HUES6 (cell line): ENCODE measurements around the gene COQ8B.

Experiments used
- H3K27ac ChIP-seq: 2 replicates; pipeline ENCODE4 v1.7.0; 2013; ENCODE audit warnings: low read depth, mild to moderate bottlenecking, low read length, inconsistent platforms
- H3K27me3 ChIP-seq: 2 replicates; pipeline ENCODE4 v1.6.1; 2013; ENCODE audit warnings: low read length; ENCODE audit not compliant: control insufficient read depth, insufficient read depth
- H3K36me3 ChIP-seq: 2 replicates; pipeline ENCODE4 v1.6.1; 2013; ENCODE audit warnings: low read length; ENCODE audit not compliant: control insufficient read depth, insufficient read depth
- H3K4me1 ChIP-seq: 2 replicates; pipeline ENCODE4 v1.6.1; 2013; ENCODE audit warnings: low read length; ENCODE audit not compliant: control insufficient read depth, insufficient read depth
- H3K4me3 ChIP-seq: 2 replicates; pipeline ENCODE4 v1.5.1; 2013; ENCODE audit warnings: low read depth, low read length
- H3K9ac ChIP-seq: one replicate; pipeline ENCODE4 v1.6.1; 2013; ENCODE audit warnings: mild to moderate bottlenecking, low read length
- H3K9me3 ChIP-seq: 2 replicates; pipeline ENCODE4 v1.6.1; 2013; ENCODE audit warnings: low read depth, low read length; ENCODE audit not compliant: control insufficient read depth, insufficient read depth

Gene COQ8B

DNA sequence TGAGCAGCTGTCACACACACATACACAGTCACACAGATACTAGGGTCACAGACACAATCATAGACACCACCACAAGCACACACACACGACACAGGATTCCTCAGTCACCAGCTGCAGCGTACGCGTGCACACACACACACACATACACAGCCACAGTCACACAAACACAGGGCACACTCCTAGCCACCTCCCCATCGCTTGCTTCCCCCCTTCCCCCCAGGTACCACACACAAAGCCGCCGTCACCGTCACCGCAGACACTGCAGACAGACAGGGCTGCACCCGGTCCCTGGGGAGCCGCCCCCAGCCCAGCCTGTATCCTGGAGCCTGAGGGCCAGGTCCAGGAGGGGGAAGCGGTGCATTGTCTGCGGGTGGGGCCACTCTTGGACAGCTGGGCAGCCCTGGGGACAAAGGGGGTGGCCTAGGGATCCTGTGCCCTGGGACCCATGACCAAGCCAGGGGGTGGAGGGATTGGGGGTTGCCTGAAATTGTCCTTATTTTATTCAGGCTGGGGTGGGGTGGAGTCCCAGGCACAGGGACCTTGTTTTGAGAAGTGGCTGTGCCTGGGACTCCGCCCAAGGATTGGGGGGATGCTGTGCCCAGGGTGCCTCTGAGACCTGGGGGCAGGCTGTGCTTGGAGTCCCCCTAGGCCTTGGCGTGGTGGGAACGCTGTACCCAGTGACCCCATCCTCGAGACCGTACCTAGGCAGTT lies 27.2 kb downstream of the COQ8B start:
- Histone ChIP-seq H3K27ac (no peak overlapping the region), H3K9ac (peak overlapping the region; percentile 84), H3K36me3 (peaks cover 32% of the 10 kb centered on the region), H3K27me3 (no peaks in the 10 kb centered on the region), H3K4me1 (peaks cover 20% of the 10 kb centered on the region), H3K4me3 (peak overlapping the region; percentile 93), H3K9me3 (no peaks in the 10 kb centered on the region)

GRCh38 chr19:40688987-40689338 lies 27.7 kb downstream of the COQ8B start:
- H3K9ac ChIP-seq = peak overlapping the region; percentile 84
- H3K9me3 ChIP-seq = no peaks in the 10 kb centered on the region
- H3K27me3 ChIP-seq = no peaks in the 10 kb centered on the region
- H3K4me3 ChIP-seq = peak overlapping the region; percentile 93
- H3K4me1 ChIP-seq = peaks cover 20% of the 10 kb centered on the region
- H3K27ac ChIP-seq = no peak overlapping the region
- peaks cover 29% of the 10 kb centered on the region for H3K36me3 ChIP-seq

DNA sequence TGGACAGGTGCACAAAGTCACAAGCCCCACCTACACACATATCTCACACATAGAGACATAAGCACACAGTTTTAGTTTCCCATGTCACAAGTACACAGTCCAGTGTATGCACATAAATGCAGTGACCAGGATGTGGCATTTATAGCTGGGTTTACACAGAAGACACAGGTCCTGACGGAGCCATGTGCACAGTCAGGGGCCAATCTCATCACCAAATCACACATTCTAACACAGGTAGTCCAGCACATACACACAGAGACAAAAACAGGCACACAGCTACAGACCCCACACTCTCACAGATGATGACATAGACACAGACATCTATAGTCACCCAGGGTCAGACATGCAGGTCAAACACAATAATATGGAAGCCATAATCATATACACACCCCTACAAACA lies 28.4 kb downstream of the COQ8B start:
- H3K4me1 ChIP-seq = peaks cover 20% of the 10 kb centered on the region
- no peak overlapping the region for H3K9ac ChIP-seq
- peaks cover 28% of the 10 kb centered on the region for H3K36me3 ChIP-seq
- H3K27me3 ChIP-seq = no peaks in the 10 kb centered on the region
- H3K4me3 ChIP-seq = no peak overlapping the region
- no peak overlapping the region for H3K27ac ChIP-seq
- no peaks in the 10 kb centered on the region for H3K9me3 ChIP-seq

- no peak overlapping the region for H3K9ac ChIP-seq
- H3K27me3 ChIP-seq = no peaks in the 10 kb centered on the region
- H3K4me1 ChIP-seq = peaks cover 20% of the 10 kb centered on the region
- H3K4me3 ChIP-seq = no peak overlapping the region
- no peak overlapping the region for H3K27ac ChIP-seq
- H3K36me3 ChIP-seq = peaks cover 30% of the 10 kb centered on the region
- H3K9me3 ChIP-seq = no peaks in the 10 kb centered on the region
Measured at GRCh38 chr19:40687525-40688016, 29.1 kb downstream of the COQ8B start.

DNA sequence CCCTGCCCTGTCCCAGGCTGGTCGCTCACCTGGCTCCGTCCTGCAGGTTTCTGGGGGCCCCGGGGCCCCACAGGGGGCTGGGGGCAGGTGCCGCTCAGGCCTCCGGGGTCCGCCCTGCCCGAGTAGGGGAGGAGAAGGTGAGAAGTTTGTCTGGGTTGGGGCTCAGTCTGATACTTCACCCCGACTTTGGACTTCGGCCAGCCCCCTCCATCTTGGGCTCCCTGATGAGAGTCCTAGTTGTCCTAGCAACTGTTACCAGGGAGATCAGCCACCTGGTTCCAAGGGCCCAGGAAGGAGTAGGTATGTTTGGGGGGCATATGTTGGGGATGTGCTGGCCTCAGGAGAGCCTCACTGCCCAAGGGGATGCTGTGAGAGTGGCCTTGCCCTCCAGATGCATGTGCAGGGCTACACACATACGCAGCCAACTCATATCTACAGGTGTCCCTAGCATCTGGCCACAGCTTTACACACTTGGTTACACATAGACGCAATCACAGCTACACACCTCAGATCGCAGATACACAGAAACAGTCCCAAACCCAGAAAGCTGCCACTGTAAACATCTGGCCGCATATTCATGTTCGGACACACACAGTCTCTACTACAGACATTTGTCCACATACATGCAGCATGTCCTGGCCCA lies 29.7 kb downstream of the COQ8B start:
- peaks cover 16% of the 10 kb centered on the region for H3K4me1 ChIP-seq
- no peaks in the 10 kb centered on the region for H3K9me3 ChIP-seq
- H3K9ac ChIP-seq = no peak overlapping the region
- no peaks in the 10 kb centered on the region for H3K27me3 ChIP-seq
- no peak overlapping the region for H3K27ac ChIP-seq
- H3K4me3 ChIP-seq = no peak overlapping the region
- H3K36me3 ChIP-seq = peaks cover 34% of the 10 kb centered on the region

DNA sequence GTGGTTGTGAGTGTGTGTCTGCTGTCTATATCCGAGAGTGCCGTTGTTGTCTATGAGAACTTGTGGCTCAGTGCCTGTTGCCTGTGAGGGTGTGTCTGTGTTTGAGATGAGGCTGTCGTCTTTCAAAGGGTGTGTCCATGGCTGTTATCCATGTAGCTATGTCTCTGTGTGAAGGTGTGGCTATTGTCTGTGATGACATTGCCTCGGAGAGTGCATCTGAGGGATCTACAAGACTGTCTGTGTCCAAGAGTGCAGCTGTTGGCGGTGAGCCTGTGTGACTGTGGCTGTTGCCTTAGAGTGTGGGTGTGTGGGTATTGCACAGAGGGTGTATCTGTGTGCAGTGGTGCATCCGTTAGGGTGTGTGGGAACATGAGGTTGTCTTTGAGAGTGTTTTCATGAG lies 31.1 kb downstream of the COQ8B start:
- Histone ChIP-seq H3K27ac (no peak overlapping the region), H3K9ac (no peak overlapping the region), H3K27me3 (no peaks in the 10 kb centered on the region), H3K36me3 (peaks cover 43% of the 10 kb centered on the region), H3K9me3 (no peaks in the 10 kb centered on the region), H3K4me1 (peaks cover 6% of the 10 kb centered on the region), H3K4me3 (no peak overlapping the region)

DNA sequence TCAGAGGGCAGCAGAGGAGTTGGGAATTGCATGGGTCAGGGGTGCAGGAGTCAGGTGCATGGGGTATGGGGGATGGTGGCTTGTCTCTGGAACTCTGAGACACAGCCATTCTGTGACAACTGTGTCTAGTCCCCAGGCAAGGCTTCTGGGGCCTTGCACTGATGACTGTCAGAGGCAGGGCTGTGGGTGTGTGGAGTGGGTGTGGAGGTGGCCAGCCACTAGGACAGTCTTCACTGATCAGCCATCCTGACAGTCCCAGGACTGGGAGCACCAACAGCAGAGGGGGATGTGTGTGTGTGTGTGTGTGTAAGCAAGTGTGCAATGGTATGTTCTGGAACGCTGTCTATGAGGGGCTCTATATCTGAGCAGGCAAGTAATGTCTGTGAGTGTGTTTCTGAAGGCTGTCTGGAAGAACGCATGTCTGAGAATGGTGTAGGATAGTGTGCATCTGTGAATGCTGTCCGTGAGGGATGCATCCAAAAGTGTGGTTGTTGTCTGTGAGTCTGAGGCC lies 31.6 kb downstream of the COQ8B start:
- no peaks in the 10 kb centered on the region for H3K9me3 ChIP-seq
- no peaks in the 10 kb centered on the region for H3K27me3 ChIP-seq
- peaks cover 6% of the 10 kb centered on the region for H3K4me1 ChIP-seq
- no peak overlapping the region for H3K27ac ChIP-seq
- no peak overlapping the region for H3K4me3 ChIP-seq
- peaks cover 44% of the 10 kb centered on the region for H3K36me3 ChIP-seq
- H3K9ac ChIP-seq = no peak overlapping the region

DNA sequence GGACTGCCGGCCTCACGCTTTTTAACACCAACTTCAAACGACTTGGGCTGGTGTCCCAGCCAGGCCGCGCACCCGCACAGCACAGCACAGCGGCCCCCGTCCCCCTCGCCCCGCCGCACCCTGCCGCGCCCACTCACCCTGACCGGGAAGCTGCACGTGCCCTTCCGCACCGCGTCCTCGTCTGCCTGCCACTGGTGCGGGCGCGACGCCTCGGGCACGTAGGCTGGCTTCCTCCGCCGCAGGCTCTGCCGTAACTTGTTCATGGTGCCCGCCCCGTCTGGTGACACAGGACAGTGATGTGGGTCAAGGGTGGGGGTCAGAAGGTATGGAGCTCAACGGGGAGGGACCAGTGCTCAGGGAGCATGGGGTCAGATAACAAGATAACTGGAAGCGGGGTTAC lies 32.4 kb downstream of the COQ8B start:
- Histone ChIP-seq H3K4me3 (no peak overlapping the region), H3K27ac (no peak overlapping the region), H3K36me3 (peaks cover 50% of the 10 kb centered on the region), H3K27me3 (no peaks in the 10 kb centered on the region), H3K9ac (no peak overlapping the region), H3K9me3 (no peaks in the 10 kb centered on the region), H3K4me1 (peaks cover 4% of the 10 kb centered on the region)

- Histone ChIP-seq H3K4me3 (no peak overlapping the region), H3K27me3 (no peaks in the 10 kb centered on the region), H3K4me1 (no peaks in the 10 kb centered on the region), H3K27ac (no peak overlapping the region), H3K9me3 (no peaks in the 10 kb centered on the region), H3K36me3 (peaks cover 56% of the 10 kb centered on the region), H3K9ac (no peak overlapping the region)
Measured at GRCh38 chr19:40683437-40683836, 33.2 kb downstream of the COQ8B start.

GRCh38 chr19:40682431-40682964 lies 34.2 kb downstream of the COQ8B start:
- H3K36me3 ChIP-seq = peaks cover 65% of the 10 kb centered on the region
- H3K4me1 ChIP-seq = no peaks in the 10 kb centered on the region
- H3K27ac ChIP-seq = no peak overlapping the region
- H3K9me3 ChIP-seq = no peaks in the 10 kb centered on the region
- H3K27me3 ChIP-seq = no peaks in the 10 kb centered on the region
- H3K9ac ChIP-seq = no peak overlapping the region
- no peak overlapping the region for H3K4me3 ChIP-seq

DNA sequence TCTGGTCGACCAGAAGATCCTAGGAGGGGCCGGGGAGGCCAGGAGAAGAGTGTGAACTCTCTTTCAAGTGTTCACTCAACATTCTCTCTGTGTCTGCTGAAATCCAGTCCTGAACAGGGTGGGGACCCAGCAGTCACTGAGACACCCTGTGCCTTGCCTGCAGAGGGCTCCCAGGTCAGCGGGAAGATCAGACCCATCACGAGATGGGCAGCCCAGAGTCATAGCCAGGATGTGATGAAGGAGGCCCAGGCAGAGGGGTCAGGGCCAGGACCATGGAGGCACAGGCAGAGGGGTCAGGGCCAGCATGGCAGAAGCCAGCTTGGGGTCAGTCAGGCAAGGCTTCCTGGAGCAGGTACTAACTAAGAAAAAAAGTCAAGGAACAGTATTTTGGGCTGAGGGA lies 35.6 kb downstream of the COQ8B start:
- Histone ChIP-seq H3K4me3 (no peak overlapping the region), H3K4me1 (no peaks in the 10 kb centered on the region), H3K9ac (no peak overlapping the region), H3K9me3 (no peaks in the 10 kb centered on the region), H3K27me3 (no peaks in the 10 kb centered on the region), H3K36me3 (peaks cover 72% of the 10 kb centered on the region), H3K27ac (no peak overlapping the region)
